ENCODE data around the gene DDX6. TPM values are rescaled to one million over a fixed set of nuclear protein-coding genes. Genes with fewer than 3 reads are reported as not detected.
"Not testable (repeated sequence)": the region's sequence is repeated elsewhere in the genome, so short reads cannot be mapped to it uniquely, and the experiment has no call there.

The DDX6 gene
- total and polyA plus RNA-seq, 4 donors: 19.9 to 209 (median 61.7) TPM

DNA sequence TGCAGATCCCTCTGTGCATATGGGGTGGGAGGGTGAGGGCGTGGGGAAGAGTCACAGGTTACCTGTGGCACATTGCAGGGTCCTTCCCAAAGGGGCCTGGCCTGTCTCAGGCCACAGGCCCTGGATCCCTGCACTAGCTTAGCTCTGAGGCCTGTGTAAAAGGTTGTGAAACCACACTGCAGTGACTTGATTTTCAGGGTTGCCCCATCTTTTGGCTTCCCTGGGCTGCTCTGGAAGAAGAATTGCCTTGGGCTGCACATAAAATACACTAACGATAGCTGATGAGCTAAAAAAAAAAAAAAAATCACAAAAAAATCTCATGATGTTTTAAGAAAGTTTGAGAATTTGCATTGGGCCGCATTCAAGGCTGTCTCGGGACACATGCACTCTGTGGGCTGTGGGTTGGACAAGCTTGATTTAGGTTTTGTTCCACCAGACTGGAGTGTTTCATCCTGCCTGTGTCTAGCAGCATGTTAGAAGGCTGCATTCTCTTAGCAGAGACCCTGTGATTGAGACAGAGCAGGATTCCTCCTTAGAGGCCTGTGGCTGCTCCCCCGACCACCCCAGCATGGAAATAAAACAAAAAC is 75.6 kb downstream of the DDX6 start:
- no peaks in the 10 kb centered on the region for H3K9me3 ChIP-seq (ENCODE audit: control insufficient read depth in 4 of 4, insufficient read depth in 3 of 4, low read length in 3 of 4)
- TF ChIP-seq, protein P1, sequence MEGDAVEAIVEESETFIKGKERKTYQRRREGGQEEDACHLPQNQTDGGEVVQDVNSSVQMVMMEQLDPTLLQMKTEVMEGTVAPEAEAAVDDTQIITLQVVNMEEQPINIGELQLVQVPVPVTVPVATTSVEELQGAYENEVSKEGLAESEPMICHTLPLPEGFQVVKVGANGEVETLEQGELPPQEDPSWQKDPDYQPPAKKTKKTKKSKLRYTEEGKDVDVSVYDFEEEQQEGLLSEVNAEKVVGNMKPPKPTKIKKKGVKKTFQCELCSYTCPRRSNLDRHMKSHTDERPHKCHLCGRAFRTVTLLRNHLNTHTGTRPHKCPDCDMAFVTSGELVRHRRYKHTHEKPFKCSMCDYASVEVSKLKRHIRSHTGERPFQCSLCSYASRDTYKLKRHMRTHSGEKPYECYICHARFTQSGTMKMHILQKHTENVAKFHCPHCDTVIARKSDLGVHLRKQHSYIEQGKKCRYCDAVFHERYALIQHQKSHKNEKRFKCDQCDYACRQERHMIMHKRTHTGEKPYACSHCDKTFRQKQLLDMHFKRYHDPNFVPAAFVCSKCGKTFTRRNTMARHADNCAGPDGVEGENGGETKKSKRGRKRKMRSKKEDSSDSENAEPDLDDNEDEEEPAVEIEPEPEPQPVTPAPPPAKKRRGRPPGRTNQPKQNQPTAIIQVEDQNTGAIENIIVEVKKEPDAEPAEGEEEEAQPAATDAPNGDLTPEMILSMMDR (IDR thresholded peaks at IDR 0.05; ENCODE audit: control extremely low read depth, extremely low read depth): no peak
- no peak overlapping the region for H3K4me3 ChIP-seq
- H3K27me3 ChIP-seq (ENCODE audit: control insufficient read depth in 3 of 3, insufficient read depth in 3 of 3, low read length in 2 of 3): no peaks in the 10 kb centered on the region
- peak overlapping the region in 1 of 2 donors; percentile 17 for H3K27ac ChIP-seq (ENCODE audit: low read depth in 1 of 2, low read length in 1 of 2)
- no peaks in the 10 kb centered on the region for H3K4me1 ChIP-seq (ENCODE audit: control insufficient read depth in 5 of 5, insufficient read depth in 5 of 5, low read length in 5 of 5)
- 70 to 78% methylated on average over 5 of the region's 5 CpGs for WGBS, 2 donors
- peak overlapping the region in 1 of 2 donors; percentile 47 for H3K9ac ChIP-seq (ENCODE audit: insufficient read depth in 1 of 2, low read length in 2 of 2)
- DNase-seq (peak in 1 of 3 donors; percentile 12), ATAC-seq (ENCODE audit: insufficient read depth, low FRiP score) (no peak)
- H3K36me3 ChIP-seq (ENCODE audit: control insufficient read depth in 4 of 4, insufficient read depth in 4 of 4, low read length in 4 of 4): peaks cover 0 to 1% (median 0%) of the 10 kb centered on the region in 4 donors

DNA sequence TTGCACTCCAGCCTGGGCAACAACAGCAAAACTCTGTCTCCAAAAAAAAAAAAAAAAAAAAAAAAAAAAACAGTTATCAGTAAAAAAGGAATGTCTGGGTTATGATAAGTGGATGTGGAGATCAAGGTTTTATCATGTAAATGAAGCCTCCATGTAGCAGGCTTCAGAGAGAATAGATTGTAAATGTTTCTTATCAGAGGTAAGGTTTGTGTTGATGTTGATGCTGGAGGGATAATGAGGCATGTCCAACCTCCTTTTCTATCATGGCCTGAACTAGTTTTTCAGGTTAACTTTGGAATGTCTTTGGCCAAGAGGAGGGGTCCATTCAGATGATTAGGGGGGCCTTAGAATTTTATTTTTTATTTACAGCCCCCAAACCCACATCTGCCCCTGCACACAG is 76.1 kb downstream of the DDX6 start:
- no peak overlapping the region for H3K27ac ChIP-seq (ENCODE audit: low read depth in 1 of 2, low read length in 1 of 2)
- ATAC-seq (ENCODE audit: insufficient read depth, low FRiP score) (no peak), DNase-seq (no peak)
- no peaks in the 10 kb centered on the region for H3K9me3 ChIP-seq (ENCODE audit: control insufficient read depth in 4 of 4, insufficient read depth in 3 of 4, low read length in 3 of 4)
- TF ChIP-seq, protein P1 (IDR thresholded peaks at IDR 0.05; ENCODE audit: control extremely low read depth, extremely low read depth): no peak
- no peak overlapping the region for H3K4me3 ChIP-seq
- no peaks in the 10 kb centered on the region for H3K27me3 ChIP-seq (ENCODE audit: control insufficient read depth in 3 of 3, insufficient read depth in 3 of 3, low read length in 2 of 3)
- no peaks in the 10 kb centered on the region for H3K4me1 ChIP-seq (ENCODE audit: control insufficient read depth in 5 of 5, insufficient read depth in 5 of 5, low read length in 5 of 5)
- H3K36me3 ChIP-seq (ENCODE audit: control insufficient read depth in 4 of 4, insufficient read depth in 4 of 4, low read length in 4 of 4): peaks cover 0 to 1% (median 0%) of the 10 kb centered on the region in 4 donors
- H3K9ac ChIP-seq (ENCODE audit: insufficient read depth in 1 of 2, low read length in 2 of 2): no peak overlapping the region

DNA sequence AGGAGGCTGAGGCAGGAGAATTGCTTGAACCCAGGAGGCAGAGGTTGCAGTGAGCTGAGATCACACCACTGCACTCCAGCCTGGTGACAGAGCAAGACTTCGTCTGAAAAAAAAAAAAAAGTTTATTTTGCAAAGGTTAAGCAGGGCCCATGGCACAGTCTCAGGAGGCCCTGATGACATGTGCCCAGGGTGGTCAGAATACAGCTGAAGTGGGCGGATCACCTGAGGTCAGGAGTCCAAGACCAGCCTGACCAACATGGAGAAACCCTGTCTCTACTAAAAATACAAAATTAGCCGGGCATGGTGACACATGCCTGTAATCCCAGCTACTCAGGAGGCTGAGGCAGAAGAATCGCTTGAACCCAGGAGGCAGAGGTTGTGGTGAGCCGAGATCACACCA is 76.5 kb downstream of the DDX6 start:
- not testable (repeated sequence) for H3K4me1 ChIP-seq (ENCODE audit: control insufficient read depth in 5 of 5, insufficient read depth in 5 of 5, low read length in 5 of 5); H3K4me3 ChIP-seq; H3K27ac ChIP-seq (ENCODE audit: low read depth in 1 of 2, low read length in 1 of 2); H3K36me3 ChIP-seq (ENCODE audit: control insufficient read depth in 4 of 4, insufficient read depth in 4 of 4, low read length in 4 of 4); H3K9ac ChIP-seq (ENCODE audit: insufficient read depth in 1 of 2, low read length in 2 of 2); H3K9me3 ChIP-seq (ENCODE audit: control insufficient read depth in 4 of 4, insufficient read depth in 3 of 4, low read length in 3 of 4); ATAC-seq (ENCODE audit: insufficient read depth, low FRiP score); DNase-seq; H3K27me3 ChIP-seq (ENCODE audit: control insufficient read depth in 3 of 3, insufficient read depth in 3 of 3, low read length in 2 of 3)
- 82 to 90% methylated on average over 5 of the region's 5 CpGs for WGBS, 2 donors

DNA sequence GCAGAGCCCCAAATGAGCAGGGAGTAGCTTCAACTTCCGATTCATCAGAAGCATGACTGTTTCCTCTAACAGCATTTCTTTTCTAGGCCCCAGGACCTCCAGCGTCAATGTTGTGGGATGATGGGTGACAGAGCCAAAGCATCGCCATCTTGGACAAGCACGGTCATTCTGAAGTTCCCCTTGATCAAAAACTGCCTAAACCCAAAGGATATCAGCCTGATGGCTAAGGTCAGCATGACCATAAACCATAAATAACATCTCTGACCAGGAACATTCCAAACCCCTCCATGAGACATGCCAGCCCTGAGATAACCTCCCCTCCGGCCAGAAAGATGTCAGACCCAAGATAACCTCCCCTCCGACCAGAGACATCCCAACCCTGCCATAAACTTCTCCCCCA is 82.7 kb downstream of the DDX6 start:
- no peaks in the 10 kb centered on the region for H3K9me3 ChIP-seq (ENCODE audit: control insufficient read depth in 4 of 4, insufficient read depth in 3 of 4, low read length in 3 of 4)
- H3K9ac ChIP-seq (ENCODE audit: insufficient read depth in 1 of 2, low read length in 2 of 2): no peak overlapping the region
- no peaks in the 10 kb centered on the region for H3K4me1 ChIP-seq (ENCODE audit: control insufficient read depth in 5 of 5, insufficient read depth in 5 of 5, low read length in 5 of 5)
- no peaks in the 10 kb centered on the region for H3K27me3 ChIP-seq (ENCODE audit: control insufficient read depth in 3 of 3, insufficient read depth in 3 of 3, low read length in 2 of 3)
- H3K4me3 ChIP-seq: no peak overlapping the region
- ATAC-seq (ENCODE audit: insufficient read depth, low FRiP score) (no peak), DNase-seq (no peak)
- WGBS, 2 donors: 78 to 93% methylated on average over 6 of the region's 6 CpGs
- peaks cover 0 to 1% (median 0%) of the 10 kb centered on the region in 4 donors for H3K36me3 ChIP-seq (ENCODE audit: control insufficient read depth in 4 of 4, insufficient read depth in 4 of 4, low read length in 4 of 4)
- no peak overlapping the region for H3K27ac ChIP-seq (ENCODE audit: low read depth in 1 of 2, low read length in 1 of 2)
- TF ChIP-seq, protein P1 (IDR thresholded peaks at IDR 0.05; ENCODE audit: control extremely low read depth, extremely low read depth): no peak
